Kidney epithelial cell (primary cell): ENCODE data around the gene ARCN1. TPM values are rescaled to one million over a fixed set of nuclear protein-coding genes. Genes with fewer than 3 reads are reported as not detected.

Experiments used
- DNase-seq: peaks from one replicate; pipeline ENCODE4 v3.0.0-alpha.2; 2010; ENCODE audit warnings: low read depth
- H3K27me3 ChIP-seq: 2 replicates; pipeline ENCODE4 v1.6.0; 2011; ENCODE audit warnings: low read length; ENCODE audit not compliant: control insufficient read depth, insufficient read depth
- H3K36me3 ChIP-seq: 2 replicates; pipeline ENCODE4 v1.5.1; 2011; ENCODE audit warnings: low read length; ENCODE audit not compliant: control insufficient read depth, insufficient read depth
- H3K4me3 ChIP-seq: 2 replicates; pipeline ENCODE4 v1.5.1; 2011; ENCODE audit warnings: low read depth, mild to moderate bottlenecking, control low read depth, low read length
- total RNA-seq: library from RNA; depleted of rRNA; stranded (reverse); fragments of >200 nt; gene quantifications from 2 replicates; pipeline ENCODE4 v1.2.3, GENCODE V29; 2015
- TF ChIP-seq, protein P1 (sequence below): IDR thresholded peaks from 2 replicates; pipeline ENCODE4 v1.5.1; 2011; ENCODE audit warnings: mild to moderate bottlenecking, moderate library complexity, low read length, control low read depth, inconsistent platforms; ENCODE audit not compliant: insufficient read depth, poor library complexity, severe bottlenecking

The ARCN1 gene
- total RNA-seq, 1 donor from 2014 or later, result 122 TPM

DNA sequence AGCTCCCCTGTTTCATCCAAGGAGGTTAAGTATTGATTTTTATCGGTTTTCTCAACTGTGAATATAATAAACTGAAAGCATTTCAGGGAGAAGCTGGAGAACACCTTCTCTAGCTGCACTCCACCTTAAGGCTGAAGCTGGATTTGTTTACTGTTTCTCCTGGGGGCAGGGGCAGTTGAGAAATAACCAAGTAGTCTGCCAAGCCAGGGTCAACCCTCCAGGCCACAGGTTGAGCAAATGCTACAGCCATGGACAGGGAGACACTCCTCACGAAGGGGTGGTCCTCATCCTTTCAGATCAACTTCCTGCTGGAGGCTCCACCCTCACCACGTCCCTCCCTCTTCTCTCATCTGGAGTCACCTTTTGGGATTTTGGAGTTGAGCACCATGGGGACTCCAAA is 45.1 kb upstream of the ARCN1 start, which contains the start of gene TTC36:
TSS of gene TTC36 (plus strand) at position 366 of the 400 bp plus-strand sequence. CDS start at position 387, 21 bp downstream.
- no peak for DNase-seq
- peaks cover 5% of the 10 kb centered on the region for H3K36me3 ChIP-seq

GRCh38 chr11:118528511-118528910 is 43.7 kb upstream of the ARCN1 start:
- no peak overlapping the region for H3K4me3 ChIP-seq
- peaks cover 3% of the 10 kb centered on the region for H3K36me3 ChIP-seq
- DNase-seq, result no peak
- no peaks in the 10 kb centered on the region for H3K27me3 ChIP-seq
- TF ChIP-seq, protein P1, sequence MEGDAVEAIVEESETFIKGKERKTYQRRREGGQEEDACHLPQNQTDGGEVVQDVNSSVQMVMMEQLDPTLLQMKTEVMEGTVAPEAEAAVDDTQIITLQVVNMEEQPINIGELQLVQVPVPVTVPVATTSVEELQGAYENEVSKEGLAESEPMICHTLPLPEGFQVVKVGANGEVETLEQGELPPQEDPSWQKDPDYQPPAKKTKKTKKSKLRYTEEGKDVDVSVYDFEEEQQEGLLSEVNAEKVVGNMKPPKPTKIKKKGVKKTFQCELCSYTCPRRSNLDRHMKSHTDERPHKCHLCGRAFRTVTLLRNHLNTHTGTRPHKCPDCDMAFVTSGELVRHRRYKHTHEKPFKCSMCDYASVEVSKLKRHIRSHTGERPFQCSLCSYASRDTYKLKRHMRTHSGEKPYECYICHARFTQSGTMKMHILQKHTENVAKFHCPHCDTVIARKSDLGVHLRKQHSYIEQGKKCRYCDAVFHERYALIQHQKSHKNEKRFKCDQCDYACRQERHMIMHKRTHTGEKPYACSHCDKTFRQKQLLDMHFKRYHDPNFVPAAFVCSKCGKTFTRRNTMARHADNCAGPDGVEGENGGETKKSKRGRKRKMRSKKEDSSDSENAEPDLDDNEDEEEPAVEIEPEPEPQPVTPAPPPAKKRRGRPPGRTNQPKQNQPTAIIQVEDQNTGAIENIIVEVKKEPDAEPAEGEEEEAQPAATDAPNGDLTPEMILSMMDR, result no peak

More for the DNA sequence above, 45.1 kb upstream of the ARCN1 start, which contains the start of gene TTC36:
- Histone ChIP-seq H3K4me3 (no peak within 1 kb of the TSS), H3K27me3 (no peaks in the 10 kb centered on the region)
- TF ChIP-seq, protein P1, result no peak

- no peak for DNase-seq
- Histone ChIP-seq H3K36me3 (peaks cover 1% of the 10 kb centered on the region), H3K27me3 (no peaks in the 10 kb centered on the region)
Observed at GRCh38 chr11:118529584-118530175, 42.5 kb upstream of the ARCN1 start.

GRCh38 chr11:118530180-118530682 is 42.0 kb upstream of the ARCN1 start:
- DNase-seq, result no peak
- peak overlapping the region; percentile 75 for H3K4me3 ChIP-seq
- H3K36me3 ChIP-seq, result no peaks in the 10 kb centered on the region
- no peaks in the 10 kb centered on the region for H3K27me3 ChIP-seq
- TF ChIP-seq, protein P1, result no peak

More at GRCh38 chr11:118529584-118530175, 42.5 kb upstream of the ARCN1 start:
- TF ChIP-seq, protein P1, result no peak
- peak overlapping the region; percentile 75 for H3K4me3 ChIP-seq

- no peak for DNase-seq
- peak within 1 kb of the TSS; percentile 75 for H3K4me3 ChIP-seq
- H3K36me3 ChIP-seq, result no peaks in the 10 kb centered on the region
- TF ChIP-seq, protein P1, result no peak
- H3K27me3 ChIP-seq, result no peaks in the 10 kb centered on the region
Observed at GRCh38 chr11:118530683-118531596, 41.3 kb upstream of the ARCN1 start, which contains the start of gene TMEM25. TSS of gene TMEM25 (plus strand) at chr11:118531192. CDS start at chr11:118531802, 610 bp downstream.
